HG03159 (cell line): Measurements from ENCODE around the gene LMF1.
"Not testable (repeated sequence)": the region's sequence is repeated elsewhere in the genome, so short reads cannot be mapped to it uniquely, and the experiment has no call there.

ENCODE experiments used
- ATAC-seq: cut with Tn5 transposase; IDR thresholded peaks from one replicate; pipeline ENCODE4 v1.9.1; 2021; ENCODE audit warnings: mild to moderate bottlenecking, moderate library complexity; ENCODE audit not compliant: unreplicated experiment

The LMF1 gene

GRCh38 chr16:820044-820408 is 150.8 kb downstream of the LMF1 start:
- not testable (repeated sequence) for ATAC-seq

GRCh38 chr16:819336-820043 is 151.3 kb downstream of the LMF1 start:
- no peak for ATAC-seq

GRCh38 chr16:818592-818991 is 152.2 kb downstream of the LMF1 start:
- ATAC-seq, result no peak

- no peak for ATAC-seq
Measured at GRCh38 chr16:818132-818531, 152.7 kb downstream of the LMF1 start.

DNA sequence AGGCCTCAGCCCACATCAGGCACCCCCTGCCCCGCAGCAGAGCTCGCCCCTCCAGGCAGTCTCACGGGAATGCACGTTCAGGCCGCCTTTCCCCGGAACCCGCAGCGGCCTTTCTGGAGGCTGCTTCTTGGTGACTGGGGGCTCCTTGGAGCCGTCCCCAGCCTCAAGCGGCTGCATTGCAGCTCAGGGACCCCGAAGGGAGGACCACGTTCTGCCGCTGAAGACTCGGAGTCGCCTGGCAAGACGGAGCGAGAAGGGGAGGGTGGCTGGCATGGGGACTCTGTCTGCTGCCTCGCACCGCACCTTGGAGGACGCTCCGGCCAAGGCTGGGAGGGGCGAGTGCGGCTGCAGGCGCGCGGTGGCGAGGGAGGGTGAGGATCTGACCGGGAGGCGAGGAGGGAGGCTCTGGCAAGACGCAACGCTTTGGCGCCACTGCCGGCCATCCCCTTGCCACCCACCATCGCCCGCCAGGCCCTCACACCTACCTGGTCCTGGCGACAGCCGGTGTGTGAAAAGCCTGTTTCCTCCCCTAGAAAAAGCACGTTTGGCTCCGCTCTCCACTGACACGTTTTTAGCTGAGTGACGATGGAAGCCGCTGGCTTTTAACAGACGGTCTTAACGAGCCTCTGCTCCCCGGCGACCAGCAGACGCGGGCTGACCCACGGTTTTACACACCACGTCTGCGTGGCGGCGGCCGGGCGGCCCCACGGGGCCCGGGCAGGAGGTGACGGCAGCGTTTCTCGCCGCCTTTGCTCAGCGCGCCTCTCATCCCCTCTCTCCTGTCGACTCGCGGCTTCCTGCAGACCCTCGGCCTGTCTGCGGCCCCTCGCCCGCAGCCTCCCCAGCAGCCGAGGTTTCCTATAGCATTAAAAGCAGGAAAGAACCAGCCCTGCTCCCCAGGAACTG is 153.5 kb downstream of the LMF1 start:
- ATAC-seq, result no peak

DNA sequence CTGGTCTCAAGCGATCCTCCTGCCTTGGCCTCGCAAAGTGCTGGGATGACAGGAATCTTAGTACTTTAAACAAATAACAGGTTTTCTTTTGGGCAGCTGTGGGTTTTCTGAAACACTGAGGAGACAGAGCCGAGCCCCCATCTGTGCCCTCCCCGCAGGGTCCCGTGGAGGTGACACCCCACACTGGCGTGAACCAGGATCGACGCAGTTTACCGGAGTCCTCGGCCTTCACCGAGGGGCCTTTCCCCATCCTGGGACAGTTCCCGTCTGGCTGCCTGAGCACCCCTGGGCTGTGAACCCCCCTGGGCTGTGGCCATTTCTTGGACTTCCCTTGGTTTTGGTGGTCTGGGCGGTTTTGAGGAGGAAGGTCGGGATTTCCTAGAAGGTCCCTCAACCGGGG is 154.9 kb downstream of the LMF1 start:
- no peak for ATAC-seq

DNA sequence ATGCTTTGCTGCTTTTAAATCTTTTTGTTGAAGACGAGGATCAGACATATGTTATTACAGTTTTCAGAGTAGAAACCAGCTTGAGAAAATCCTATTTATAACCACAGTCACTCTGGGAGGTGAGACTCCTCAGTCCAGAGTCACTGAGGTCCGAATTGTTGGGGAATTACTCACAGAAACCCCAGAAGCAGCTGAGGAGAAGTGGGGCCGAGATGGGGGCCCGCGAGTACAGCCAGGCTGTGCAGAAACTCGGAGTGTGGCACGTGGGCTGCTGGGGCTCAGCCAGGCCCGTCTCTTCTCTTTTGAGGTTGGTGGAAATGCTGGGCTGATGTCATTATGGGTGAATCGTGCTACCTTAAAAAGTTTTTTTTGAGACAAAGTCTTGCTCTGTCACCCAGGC is 155.8 kb downstream of the LMF1 start:
- ATAC-seq, result no peak

DNA sequence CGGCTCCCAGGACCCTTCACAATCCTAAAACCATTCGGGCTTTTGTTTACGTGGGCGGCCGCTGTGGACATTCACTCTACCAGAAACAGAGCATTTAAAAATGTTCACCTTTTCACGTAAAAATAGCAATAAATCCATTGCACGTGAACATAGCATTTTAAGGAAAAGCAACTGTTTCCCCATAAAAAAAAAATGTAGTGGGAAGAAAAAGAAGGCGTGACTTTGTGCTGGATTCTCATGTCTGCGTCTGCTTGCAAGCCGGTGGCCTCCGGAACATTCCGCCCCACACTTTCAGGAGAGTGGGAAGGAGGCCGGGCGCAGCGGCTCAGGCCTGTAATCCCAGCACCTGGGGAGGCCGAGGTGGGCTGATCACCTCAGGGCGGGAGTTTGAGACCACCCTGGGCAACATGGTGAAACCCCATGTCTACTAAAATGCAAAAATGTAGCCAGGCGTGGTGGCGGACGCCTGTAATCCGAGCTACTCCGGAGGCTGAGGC is 156.8 kb downstream of the LMF1 start:
- ATAC-seq, result no peak

GRCh38 chr16:813204-813915 is 157.4 kb downstream of the LMF1 start:
- no peak for ATAC-seq

DNA sequence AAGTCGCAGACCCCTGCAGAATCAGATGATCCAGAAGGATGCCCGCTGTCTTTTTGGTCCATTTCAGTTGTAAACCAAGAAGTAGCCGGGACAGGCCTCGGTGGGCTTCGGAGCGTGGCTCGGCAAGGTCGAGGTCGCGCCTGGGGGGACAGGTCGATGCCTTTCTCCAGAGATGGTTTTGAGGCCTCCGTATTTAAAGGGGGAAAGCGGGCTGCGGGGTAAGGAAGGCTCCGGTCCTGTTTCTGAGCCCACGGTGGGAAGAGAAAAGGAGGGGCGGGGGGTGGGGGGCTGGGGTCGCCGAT is 162.7 kb downstream of the LMF1 start:
- ATAC-seq, result no peak

GRCh38 chr16:807347-808084 is 163.3 kb downstream of the LMF1 start:
- peak; percentile 77 for ATAC-seq

DNA sequence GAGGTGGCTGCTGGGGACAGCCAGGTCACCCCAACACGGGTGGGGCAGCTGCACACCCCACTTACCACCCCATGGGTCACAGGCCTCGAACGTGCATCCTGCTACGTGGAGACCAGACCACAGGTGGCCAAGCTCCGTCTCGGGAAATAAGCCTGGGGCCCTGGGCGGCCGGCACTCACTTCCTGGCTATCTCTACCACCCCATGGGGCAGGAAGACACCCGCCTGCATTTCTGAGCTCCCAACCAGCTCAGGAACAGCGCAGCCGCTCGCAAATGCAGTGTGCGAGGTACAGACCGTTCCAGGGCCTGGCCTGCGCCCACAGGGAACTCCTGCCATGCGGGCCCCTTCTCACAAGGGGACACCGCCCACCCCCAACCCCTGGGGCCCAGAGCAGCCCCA is 165.3 kb downstream of the LMF1 start:
- ATAC-seq, result no peak

- no peak for ATAC-seq
Measured at GRCh38 chr16:804193-805048, 166.4 kb downstream of the LMF1 start.

DNA sequence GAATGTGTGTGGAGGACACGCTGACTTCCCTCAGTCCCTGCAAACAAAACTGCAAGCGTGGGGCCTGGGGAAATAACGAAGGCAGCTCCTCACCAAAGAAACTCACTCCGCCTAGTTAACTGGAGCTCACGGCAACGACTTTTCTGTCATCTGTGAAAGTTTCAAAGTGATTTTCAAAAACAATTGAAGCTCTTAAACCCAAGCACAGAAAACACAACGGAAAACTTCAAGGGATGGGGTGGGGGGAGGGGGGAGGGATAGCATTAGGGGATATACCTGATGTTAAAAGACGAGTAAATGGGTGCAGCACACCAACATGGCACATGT is 167.1 kb downstream of the LMF1 start:
- ATAC-seq, result no peak
